ENCODE results near the gene CCT6B.

- no peak for TF ChIP-seq CTCF (IDR thresholded peaks at IDR 0.05 in 2 of 3, conservative IDR thresholded peaks at IDR 0.05 in 1 of 3; ENCODE audit: insufficient read depth in 2 of 3, low read depth in 1 of 3, low read length in 3 of 3)
- no peak for TF ChIP-seq MAX (CRISPR knock-in tag; IDR thresholded peaks at IDR 0.05)
- TF ChIP-seq CC2D1A (IDR thresholded peaks at IDR 0.05), result no peak
Observed at GRCh38 chr17:34917381-34917780, 43.9 kb downstream of the CCT6B start.
